Hepatocyte (in vitro differentiated cells): Measurements from ENCODE around the gene LNX2. TPM values are rescaled to one million over a fixed set of nuclear protein-coding genes. Genes with fewer than 3 reads are reported as not detected.

Experiments
- DNase-seq: peaks from one replicate; pipeline ENCODE4 v3.0.0-alpha.2; 2016; ENCODE audit warnings: low spot score
- H2AFZ ChIP-seq: fragments of 200-600 bp; sonication (generic); 2 replicates; pipeline ENCODE4 v1.6.0; 2016; ENCODE audit warnings: antibody characterized with exemption, mild to moderate bottlenecking
- H3K27ac ChIP-seq: fragments of 200-600 bp; sonication (generic); 2 replicates; pipeline ENCODE4 v1.5.1; 2016; ENCODE audit warnings: mild to moderate bottlenecking
- H3K27me3 ChIP-seq: fragments of 200-600 bp; sonication (generic); 2 replicates; pipeline ENCODE4 v1.6.1; 2016
- H3K36me3 ChIP-seq: fragments of 200-600 bp; sonication (generic); replicated peaks from 2 replicates; pipeline ENCODE4 v1.5.1; 2016; ENCODE audit warnings: low read depth; ENCODE audit not compliant: insufficient read depth
- H3K4me1 ChIP-seq: fragments of 200-600 bp; sonication (generic); 2 replicates; pipeline ENCODE4 v1.5.1; 2016; ENCODE audit warnings: mild to moderate bottlenecking, moderate library complexity; ENCODE audit not compliant: insufficient read depth
- H3K4me2 ChIP-seq: fragments of 200-600 bp; sonication (generic); 2 replicates; pipeline ENCODE4 v1.6.0; 2016
- H3K4me3 ChIP-seq: fragments of 200-600 bp; sonication (generic); 2 replicates; pipeline ENCODE4 v1.5.1; 2016; ENCODE audit warnings: mild to moderate bottlenecking
- H3K79me2 ChIP-seq: fragments of 200-600 bp; sonication (generic); 2 replicates; pipeline ENCODE4 v1.6.0; 2017; ENCODE audit warnings: mild to moderate bottlenecking
- H3K9me2 ChIP-seq: fragments of 200-600 bp; sonication (generic); replicated peaks from 2 replicates; pipeline ENCODE4 v1.6.0; 2017; ENCODE audit warnings: mild to moderate bottlenecking; ENCODE audit not compliant: insufficient read depth
- H3K9me3 ChIP-seq: fragments of 200-600 bp; sonication (generic); 2 replicates; pipeline ENCODE4 v1.5.1; 2016; ENCODE audit warnings: low read depth, mild to moderate bottlenecking
- H4K20me1 ChIP-seq: fragments of 200-600 bp; sonication (generic); 2 replicates; pipeline ENCODE4 v1.6.0; 2016; ENCODE audit warnings: mild to moderate bottlenecking; ENCODE audit not compliant: insufficient read depth, poor library complexity, severe bottlenecking
- CTCF ChIP-seq: fragments of 200-600 bp; sonication (generic); IDR thresholded peaks from 2 replicates; pipeline ENCODE4 v1.5.1; 2016; ENCODE audit warnings: antibody characterized with exemption, mild to moderate bottlenecking; ENCODE audit not compliant: poor library complexity
- EZH2 ChIP-seq: fragments of 200-600 bp; sonication (generic); IDR thresholded peaks from 2 replicates; pipeline ENCODE4 v1.6.1; 2016; ENCODE audit warnings: antibody characterized with exemption, mild to moderate bottlenecking, borderline replicate concordance
- EZH2phosphoT487 ChIP-seq: fragments of 200-600 bp; sonication (generic); IDR thresholded peaks from one replicate; pipeline ENCODE4 v1.6.1; 2018; ENCODE audit warnings: antibody characterized with exemption, mild to moderate bottlenecking, low read depth, moderate library complexity; ENCODE audit not compliant: unreplicated experiment, severe bottlenecking
- WGBS: methylation state at CpG from one replicate; pipeline ENCODE4 v1.1.6; 2016; ENCODE audit warnings: low lambda C conversion rate; ENCODE audit errors: missing lambda C conversion rate; 5-methylcytosine and 5-hydroxymethylcytosine counted together
- polyA plus RNA-seq: library from polyadenylated mRNA; unstranded; fragments of >200 nt; fragmentation: Nextera tagmentation; extraction: Ambion mirVana; gene quantifications from 2 replicates; pipeline ENCODE4 v1.2.1, GENCODE V29; 2016
- total RNA-seq: library from RNA; depleted of rRNA; stranded (reverse); fragments of >200 nt; gene quantifications from 2 replicates; pipeline ENCODE4 v1.2.3, GENCODE V29; 2014

LNX2 gene
- total and polyA plus RNA-seq, 2 experiments from 2014 or later = 8.8 to 28.8 TPM

GRCh38 chr13:27593267-27593666 is 27.1 kb downstream of the LNX2 start:
- H3K79me2 ChIP-seq = peaks cover 98% of the 10 kb centered on the region
- no peaks in the 10 kb centered on the region for H3K9me3 ChIP-seq
- peaks cover 15% of the 10 kb centered on the region for H3K4me1 ChIP-seq
- H3K4me2 ChIP-seq = no peak overlapping the region
- H3K4me3 ChIP-seq = no peak overlapping the region
- no peak for TF ChIP-seq CTCF
- no peak for TF ChIP-seq EZH2
- no peak for TF ChIP-seq EZH2phosphoT487
- no peak for DNase-seq
- no peak overlapping the region for H3K27ac ChIP-seq
- H3K36me3 ChIP-seq = no peaks in the 10 kb centered on the region
- H3K9me2 ChIP-seq = no peaks in the 10 kb centered on the region
- no peaks in the 10 kb centered on the region for H3K27me3 ChIP-seq
- H2AFZ ChIP-seq = no peak overlapping the region
- peaks cover 25% of the 10 kb centered on the region for H4K20me1 ChIP-seq
- 88% methylated on average over 3 of the region's 3 CpGs for WGBS

GRCh38 chr13:27592865-27593264 is 27.5 kb downstream of the LNX2 start:
- TF ChIP-seq CTCF (no peak), EZH2 (no peak), EZH2phosphoT487 (no peak)
- Histone ChIP-seq H2AFZ (no peak overlapping the region), H3K27me3 (no peaks in the 10 kb centered on the region), H3K4me2 (no peak overlapping the region), H3K27ac (no peak overlapping the region), H4K20me1 (peaks cover 23% of the 10 kb centered on the region), H3K79me2 (peaks cover 98% of the 10 kb centered on the region), H3K4me3 (no peak overlapping the region), H3K4me1 (peaks cover 15% of the 10 kb centered on the region), H3K9me3 (no peaks in the 10 kb centered on the region), H3K9me2 (no peaks in the 10 kb centered on the region), H3K36me3 (no peaks in the 10 kb centered on the region)
- no peak for DNase-seq

GRCh38 chr13:27588405-27588804 is 31.9 kb downstream of the LNX2 start:
- H3K4me3 ChIP-seq = no peak overlapping the region
- H3K4me1 ChIP-seq = peaks cover 10% of the 10 kb centered on the region
- no peaks in the 10 kb centered on the region for H3K9me3 ChIP-seq
- DNase-seq = no peak
- no peaks in the 10 kb centered on the region for H3K36me3 ChIP-seq
- no peaks in the 10 kb centered on the region for H3K27me3 ChIP-seq
- no peak overlapping the region for H3K27ac ChIP-seq
- H3K79me2 ChIP-seq = peaks cover 91% of the 10 kb centered on the region
- WGBS = 100% methylated on average over 1 of the region's 1 CpG
- no peaks in the 10 kb centered on the region for H3K9me2 ChIP-seq
- H4K20me1 ChIP-seq = peaks cover 24% of the 10 kb centered on the region
- TF ChIP-seq EZH2 (no peak), CTCF (no peak), EZH2phosphoT487 (no peak)
- H3K4me2 ChIP-seq = no peak overlapping the region
- H2AFZ ChIP-seq = no peak overlapping the region

GRCh38 chr13:27587095-27587746 is 33.1 kb downstream of the LNX2 start:
- H3K27me3 ChIP-seq = no peaks in the 10 kb centered on the region
- H3K36me3 ChIP-seq = no peaks in the 10 kb centered on the region
- TF ChIP-seq EZH2phosphoT487 (no peak), CTCF (no peak)
- H3K79me2 ChIP-seq = peaks cover 87% of the 10 kb centered on the region
- no peaks in the 10 kb centered on the region for H3K9me3 ChIP-seq
- H3K4me1 ChIP-seq = peaks cover 10% of the 10 kb centered on the region
- 87% methylated on average over 5 of the region's 5 CpGs for WGBS
- H3K27ac ChIP-seq = no peak overlapping the region
- no peak overlapping the region for H2AFZ ChIP-seq
- H3K4me2 ChIP-seq = no peak overlapping the region
- peaks cover 24% of the 10 kb centered on the region for H4K20me1 ChIP-seq
- H3K9me2 ChIP-seq = no peaks in the 10 kb centered on the region
- no peak for DNase-seq
- H3K4me3 ChIP-seq = no peak overlapping the region
